ENCODE results near the gene TRMT11. TPM values are rescaled to one million over a fixed set of nuclear protein-coding genes. Genes with fewer than 3 reads are reported as not detected.

Gene TRMT11
- total RNA-seq, 1 experiment from 2014 or later = 7.7 TPM

DNA sequence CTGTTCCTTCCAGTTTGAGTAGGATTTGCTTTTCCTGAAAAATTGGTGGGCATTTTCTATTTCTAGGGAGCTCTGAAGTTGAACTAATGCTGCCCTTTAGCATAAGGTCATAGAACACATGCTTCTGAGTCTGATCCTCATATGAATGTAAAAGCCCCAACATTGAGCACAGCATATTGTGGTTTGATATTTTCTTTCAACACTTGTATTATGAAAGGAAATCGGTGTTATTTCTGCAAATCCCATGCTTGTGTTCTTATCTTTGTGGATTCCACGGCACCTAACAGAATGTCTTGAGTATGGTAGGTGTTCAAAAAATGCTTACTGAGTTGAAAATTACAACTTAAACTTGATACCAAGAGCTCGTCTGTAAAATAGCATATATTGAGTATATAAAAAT is 85.8 kb downstream of the TRMT11 start:
- no peaks in the 10 kb centered on the region for H3K9me3 ChIP-seq
- no peak for DNase-seq
- no peak overlapping the region for H3K4me3 ChIP-seq
- no peaks in the 10 kb centered on the region; the same call in 1 of the 2 replicates for H3K36me3 ChIP-seq
- H3K27me3 ChIP-seq = no peaks in the 10 kb centered on the region

DNA sequence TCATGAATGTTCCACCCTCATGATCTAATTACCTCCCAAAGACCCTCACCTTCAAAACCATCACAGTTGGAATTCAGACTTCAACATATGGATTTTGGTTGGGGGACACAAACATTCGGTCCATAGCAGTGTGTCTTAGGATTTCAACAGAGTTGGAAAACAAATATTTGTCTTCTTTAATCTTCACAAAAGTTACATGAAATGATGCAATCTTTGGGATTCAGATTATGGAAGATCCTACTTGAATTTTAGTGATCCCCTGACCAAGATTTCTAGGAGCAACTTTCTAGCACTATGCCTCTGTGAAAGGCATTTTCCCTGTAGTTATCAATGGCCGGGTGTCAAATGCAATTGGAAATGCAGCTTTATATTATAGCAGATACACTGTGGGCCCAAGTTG is 86.5 kb downstream of the TRMT11 start:
- Histone ChIP-seq H3K27me3 (no peaks in the 10 kb centered on the region), H3K9me3 (no peaks in the 10 kb centered on the region), H3K36me3 (peaks cover 2% of the 10 kb centered on the region), H3K4me3 (no peak overlapping the region)
- DNase-seq = no peak

DNA sequence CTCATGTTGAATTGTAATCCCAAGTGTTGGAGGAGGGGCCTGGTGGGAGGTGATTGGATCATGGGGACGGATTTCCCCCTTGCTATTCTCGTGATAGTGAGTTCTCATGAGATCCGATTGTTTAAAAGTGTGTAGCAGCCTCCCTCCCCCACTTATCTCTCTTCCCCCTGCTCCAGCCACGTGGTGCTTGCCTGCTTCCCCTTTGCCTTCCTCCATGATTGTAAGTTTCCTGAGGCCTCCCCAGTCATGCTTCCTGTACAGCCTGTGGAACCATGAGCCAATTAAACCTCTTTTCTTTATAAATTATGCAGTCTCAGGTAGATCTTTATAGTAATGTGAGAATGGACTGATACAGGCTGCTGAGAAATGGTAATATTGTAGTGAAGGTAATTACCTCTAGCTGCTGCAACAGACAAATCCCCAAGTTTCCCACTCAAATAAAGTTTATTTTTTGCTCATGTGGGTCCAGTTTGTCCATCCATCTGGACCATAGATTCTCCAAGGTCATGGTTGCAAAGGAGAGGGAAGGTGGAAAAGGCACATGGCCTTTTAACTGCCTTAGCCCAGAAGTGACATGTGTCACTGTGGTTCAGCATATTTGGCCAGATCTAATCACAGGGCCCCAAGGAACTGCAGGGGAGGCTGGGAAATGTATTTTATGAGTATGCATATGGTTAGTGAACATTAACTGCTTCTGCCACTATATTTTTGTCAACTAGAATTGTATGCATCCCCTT is 89.2 kb downstream of the TRMT11 start:
- Histone ChIP-seq H3K36me3 (peaks cover 2% of the 10 kb centered on the region), H3K4me3 (no peak overlapping the region), H3K9me3 (no peaks in the 10 kb centered on the region), H3K27me3 (no peaks in the 10 kb centered on the region)
- DNase-seq = no peak

DNA sequence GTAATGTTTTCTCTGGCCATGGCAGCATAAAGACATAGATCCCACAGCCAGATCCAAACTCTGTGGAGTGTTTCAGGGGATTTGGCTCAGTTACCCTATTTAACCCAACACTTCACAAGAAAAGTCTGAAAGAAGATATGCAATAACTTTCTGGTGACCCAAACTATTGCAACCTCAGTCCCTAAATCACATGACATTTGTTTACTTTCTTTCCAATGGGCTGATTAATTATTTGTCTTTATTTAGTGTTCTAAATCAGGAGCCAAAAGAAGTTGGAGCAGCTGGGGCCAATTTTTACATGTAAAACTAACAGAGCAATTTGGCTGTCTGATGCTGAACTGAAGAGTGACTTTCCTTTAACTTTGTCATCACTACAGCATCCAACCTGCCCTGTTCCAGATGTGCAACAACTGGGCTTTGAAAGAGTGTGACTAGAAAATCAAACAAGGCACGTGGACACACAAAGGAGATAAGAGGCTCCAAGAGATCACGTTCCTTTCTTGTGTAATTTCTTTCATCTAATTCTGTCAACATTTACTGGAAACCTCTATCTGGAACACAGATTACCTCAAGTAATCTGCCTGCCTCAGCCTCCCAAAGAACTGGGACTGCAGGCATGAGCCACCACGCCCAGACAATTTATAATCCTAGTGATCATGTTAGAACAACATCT is 90.8 kb downstream of the TRMT11 start:
- Histone ChIP-seq H3K4me3 (no peak overlapping the region), H3K9me3 (no peaks in the 10 kb centered on the region), H3K27me3 (no peaks in the 10 kb centered on the region), H3K36me3 (peaks cover 2% of the 10 kb centered on the region)
- DNase-seq = no peak

DNA sequence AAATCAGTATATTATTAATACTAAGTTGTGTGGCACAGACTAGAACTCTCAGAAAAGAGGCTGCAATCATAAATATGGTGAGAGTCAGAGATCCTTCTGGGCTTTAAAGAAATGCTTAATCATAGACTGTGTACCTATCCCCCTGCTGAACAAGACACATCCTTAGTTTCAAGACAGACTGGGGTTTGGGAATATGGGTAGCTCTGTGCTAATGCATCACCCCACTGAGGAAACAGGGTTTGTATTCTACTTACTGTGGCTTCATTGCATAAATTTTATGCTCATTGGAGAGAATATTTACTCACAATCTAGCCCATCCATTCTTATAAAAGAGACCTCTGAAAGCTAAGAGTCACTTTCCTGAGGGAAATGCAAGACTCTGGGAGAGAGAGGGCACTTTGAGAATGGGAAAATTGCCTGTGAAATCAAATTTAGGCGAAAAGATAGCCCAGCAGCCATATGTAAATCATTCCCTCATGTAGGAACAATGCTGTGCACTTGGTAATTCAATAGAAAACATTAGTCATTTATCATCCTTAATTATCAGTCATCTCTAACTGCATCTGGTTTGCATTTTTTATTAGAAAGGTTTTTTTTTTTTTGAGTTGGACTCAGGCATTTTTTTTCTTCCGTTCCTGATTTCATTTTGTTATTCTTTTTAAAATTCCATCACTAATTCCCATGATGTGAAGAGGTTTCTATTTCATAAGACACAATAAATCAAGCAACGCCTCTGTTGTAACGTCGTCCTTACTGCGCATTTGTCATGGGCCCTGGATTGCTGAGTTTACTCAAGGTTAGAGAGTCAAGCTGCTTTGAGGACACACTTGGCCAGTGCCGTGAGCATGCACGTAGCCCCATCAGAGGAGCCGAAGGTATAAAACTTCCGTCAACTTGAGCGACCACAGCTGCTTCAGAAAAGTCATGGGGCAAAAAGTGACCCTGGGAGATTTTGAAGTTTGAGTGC is 91.8 kb downstream of the TRMT11 start:
- no peaks in the 10 kb centered on the region for H3K27me3 ChIP-seq
- H3K36me3 ChIP-seq = peaks cover 2% of the 10 kb centered on the region
- no peak for DNase-seq
- no peaks in the 10 kb centered on the region for H3K9me3 ChIP-seq
- H3K4me3 ChIP-seq = no peak overlapping the region

DNA sequence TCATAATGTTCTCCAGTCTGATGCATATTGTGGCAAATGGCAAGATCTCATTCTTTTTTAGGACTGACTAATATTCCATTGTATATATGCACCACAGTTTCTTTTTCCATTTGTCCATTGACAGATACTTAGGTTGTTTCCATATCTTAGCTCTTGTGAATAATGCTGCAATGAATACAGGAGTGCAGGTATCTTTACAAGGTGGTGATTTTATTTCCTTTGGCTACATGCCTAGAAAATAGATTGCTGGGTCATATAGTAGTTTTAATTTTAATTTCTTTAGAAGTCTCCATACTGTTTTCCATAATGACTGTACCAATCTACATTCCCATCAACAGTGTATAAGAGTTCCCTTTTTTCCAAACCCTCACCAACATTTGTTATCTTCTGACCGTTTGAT is 97.5 kb downstream of the TRMT11 start:
- no peak for DNase-seq
- H3K36me3 ChIP-seq = no peaks in the 10 kb centered on the region
- no peaks in the 10 kb centered on the region for H3K27me3 ChIP-seq
- no peak overlapping the region for H3K4me3 ChIP-seq
- no peaks in the 10 kb centered on the region for H3K9me3 ChIP-seq

DNA sequence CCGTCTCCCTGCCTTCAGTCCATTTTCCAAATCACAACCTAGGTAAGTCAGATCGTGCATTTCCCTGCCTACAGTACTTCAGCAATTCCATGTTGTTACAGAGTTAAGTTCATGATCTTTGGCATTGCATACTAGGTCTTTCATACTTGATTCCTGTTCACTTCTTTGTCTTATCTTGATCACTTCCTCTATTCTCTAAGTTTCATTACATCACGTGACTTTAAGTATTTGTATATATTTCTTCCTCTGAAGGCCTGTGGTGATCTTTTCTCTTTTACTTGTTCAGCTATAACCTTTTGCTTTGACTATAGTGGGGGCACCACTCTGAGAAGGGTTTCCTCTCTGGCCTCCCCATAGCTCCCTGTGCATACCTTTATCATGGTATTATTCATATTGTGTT is 100.2 kb downstream of the TRMT11 start:
- DNase-seq = no peak
- no peaks in the 10 kb centered on the region for H3K27me3 ChIP-seq
- no peaks in the 10 kb centered on the region for H3K36me3 ChIP-seq
- H3K4me3 ChIP-seq = no peak overlapping the region
- no peaks in the 10 kb centered on the region for H3K9me3 ChIP-seq

Other genes starting within 250 kb of the TRMT11 start
- not detected in 2 replicates for gene HEY2, start 236.9 kb upstream of the TRMT11 start, total RNA-seq (2014; rRNA removed; shearing (Covaris generic); ENCODE audit: low replicate concordance)
- gene NCOA7, start 195.6 kb upstream of the TRMT11 start, total RNA-seq (2014; rRNA removed; shearing (Covaris generic); ENCODE audit: low replicate concordance) = 6.7 and 10.6 TPM in 2 replicates
- gene HINT3, start 29.8 kb upstream of the TRMT11 start, total RNA-seq (2014; rRNA removed; shearing (Covaris generic); ENCODE audit: low replicate concordance) = 7.4 and 8.6 TPM in 2 replicates